Pancreas (tissue), 10 donors: ENCODE measurements around the gene CLDN15. TPM values are rescaled to one million over a fixed set of nuclear protein-coding genes. Genes with fewer than 3 reads are reported as not detected.
A peak's percentile ranks its signal among the peaks of the same experiment; 100 is the strongest.

Experiments
- ATAC-seq, 4 donors: fragments of 200-7000 bp; cut with Tn5 transposase; one replicate each; pipeline versions ENCODE4 v1.8.0 to v1.9.1; 2020; ENCODE audit warnings: mild to moderate bottlenecking in 4 of 4, moderate library complexity in 4 of 4
- DNase-seq, 6 donors: peaks; one replicate each; pipeline ENCODE4 v3.0.0-alpha.2; 2020
- FAIRE-seq: peaks from 2 replicates; lab custom pipeline; 2012; peaks lifted over from hg19 to GRCh38; lab: Jason Lieb, UNC
- H3K27ac ChIP-seq, 4 donors: fragments of 200-600 bp; sonication (generic); 1 replicate in 3 of 4; 2 replicates in 1 of 4; pipeline versions ENCODE4 v1.5.0 to v1.8.0; 2020
- H3K27me3 ChIP-seq, 4 donors: fragments of 200-600 bp; one replicate each; pipeline ENCODE4 v1.8.0; 2021
- H3K36me3 ChIP-seq, 3 donors: fragments of 200-600 bp; sonication (generic) in 1 of 3; one replicate each; pipeline versions ENCODE4 v1.5.0 to v1.8.0; 2020 to 2021
- H3K4me1 ChIP-seq, 3 donors: fragments of 200-600 bp; one replicate each; pipeline ENCODE4 v1.8.0; 2021
- H3K4me3 ChIP-seq, 4 donors: fragments of 200-600 bp; sonication (generic) in 2 of 4; one replicate each; pipeline versions ENCODE4 v1.5.0 to v1.8.0; 2020 to 2021
- H3K9me3 ChIP-seq, 4 donors: fragments of 200-600 bp; one replicate each; pipeline ENCODE4 v1.8.0; 2021
- WGBS, 2 donors: extraction: QIAGEN DNeasy Blood & Tissue Kit; methylation state at CpG; one replicate each; pipeline ENCODE4 v1.1.7; 2013; 5-methylcytosine and 5-hydroxymethylcytosine counted together
- intact Hi-C, 3 donors: fragments of 100-400 bp; cut with DNase I; formaldehyde crosslinking; loops; one replicate each; pipeline versions ENCODE4 v1.11.1 to v1.14.2; 2022
- polyA plus RNA-seq, 2 donors: library from polyadenylated mRNA; stranded (reverse); fragments of 200-250 nt; gene quantifications; one replicate each; pipeline ENCODE4 v1.2.3, GENCODE V29; 2013
- total RNA-seq, 6 donors: library from RNA; stranded (reverse); fragmentation: NEBNext Ultra II Directional in 4 of 6; extraction: Animal tissue kit (Norgen Biotek cat#: 25700) in 4 of 6; gene quantifications; one replicate each; pipeline versions ENCODE4 v1.2.1 to v1.2.4, GENCODE V29; 2021 to 2023
- TF ChIP-seq, protein P1 (sequence below), 4 donors: fragments of 200-600 bp; sonication (generic) in 3 of 4; IDR thresholded peaks; one replicate each; pipeline versions ENCODE4 v1.5.0 to v1.8.0; 2021; ENCODE audit warnings: antibody characterized with exemption in 4 of 4
- donor health status: healthy with polysubstance abuse.
- donor health status: DM: no; HTN: no; CAD: no; lungs with moderate emphysema.
- donor health status: DM: no; HTN: no; CAD: no.
- donor health status: control.
- donor health status: control.
- donor health status: Bipolar disorder and iron deficiency.
- donor health status: DM: yes; HTN: yes; CAD: no.
- donor health status: DM: no; HTN: no; CAD: no.
- donor health status: DM: no; HTN: no; CAD: no.
- donor health status: DM: yes; HTN: yes; CAD: no.

CLDN15 gene
- total and polyA plus RNA-seq, 8 donors = 2.2 to 15.2 (median 2.9) TPM

DNA sequence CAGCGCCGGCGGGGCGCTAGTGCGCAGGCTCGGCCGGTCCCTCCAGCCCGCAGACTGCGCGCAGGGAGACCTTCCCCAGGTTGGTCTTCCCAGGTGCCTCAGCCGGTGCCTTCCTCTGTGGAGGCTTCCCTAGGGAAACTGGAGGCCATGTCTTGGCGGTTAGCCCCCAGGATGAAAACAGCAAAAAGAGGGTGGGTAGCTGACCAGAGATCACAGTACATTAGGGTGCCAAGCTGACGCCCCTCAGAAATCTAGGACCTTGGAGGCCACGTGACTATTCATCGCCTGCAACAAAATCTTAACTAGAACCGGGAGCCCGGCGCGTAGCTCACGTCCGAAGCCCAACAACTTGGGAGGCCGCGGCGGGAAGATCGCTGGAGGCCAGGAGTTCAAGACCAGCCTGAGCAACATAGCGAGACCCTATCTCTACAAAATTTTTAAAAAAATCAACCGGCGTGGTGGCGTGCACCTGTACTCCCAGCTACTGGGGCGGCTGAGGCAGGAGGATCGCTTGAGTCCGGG lies 7.6 kb upstream of the CLDN15 start:
- TF ChIP-seq, protein P1, sequence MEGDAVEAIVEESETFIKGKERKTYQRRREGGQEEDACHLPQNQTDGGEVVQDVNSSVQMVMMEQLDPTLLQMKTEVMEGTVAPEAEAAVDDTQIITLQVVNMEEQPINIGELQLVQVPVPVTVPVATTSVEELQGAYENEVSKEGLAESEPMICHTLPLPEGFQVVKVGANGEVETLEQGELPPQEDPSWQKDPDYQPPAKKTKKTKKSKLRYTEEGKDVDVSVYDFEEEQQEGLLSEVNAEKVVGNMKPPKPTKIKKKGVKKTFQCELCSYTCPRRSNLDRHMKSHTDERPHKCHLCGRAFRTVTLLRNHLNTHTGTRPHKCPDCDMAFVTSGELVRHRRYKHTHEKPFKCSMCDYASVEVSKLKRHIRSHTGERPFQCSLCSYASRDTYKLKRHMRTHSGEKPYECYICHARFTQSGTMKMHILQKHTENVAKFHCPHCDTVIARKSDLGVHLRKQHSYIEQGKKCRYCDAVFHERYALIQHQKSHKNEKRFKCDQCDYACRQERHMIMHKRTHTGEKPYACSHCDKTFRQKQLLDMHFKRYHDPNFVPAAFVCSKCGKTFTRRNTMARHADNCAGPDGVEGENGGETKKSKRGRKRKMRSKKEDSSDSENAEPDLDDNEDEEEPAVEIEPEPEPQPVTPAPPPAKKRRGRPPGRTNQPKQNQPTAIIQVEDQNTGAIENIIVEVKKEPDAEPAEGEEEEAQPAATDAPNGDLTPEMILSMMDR (IDR thresholded peaks at IDR 0.05) = no peak
- Histone ChIP-seq H3K27ac (peak overlapping the region; percentile 69 to 98 (median 90)), H3K9me3 (no peaks in the 10 kb centered on the region), H3K4me3 (peak overlapping the region; percentile 75 to 94 (median 79)), H3K36me3 (no peaks in the 10 kb centered on the region), H3K4me1 (peaks cover 0 to 16% (median 9%) of the 10 kb centered on the region in 3 donors), H3K27me3 (no peaks in the 10 kb centered on the region)
- DNase-seq (peak in 1 of 6 donors; percentile 45), ATAC-seq (no peak), FAIRE-seq (no peak)
- 23 to 26% methylated on average over 31 to 32 of the region's 32 CpGs for WGBS, 2 donors
- intact Hi-C loops = no loop called here

GRCh38 chr7:101244375-101245146 lies 7.0 kb upstream of the CLDN15 start, which contains the start of gene FIS1:
Gene FIS1 (minus strand): TSS chr7:101245081. CDS start chr7:101245004, 77 bp downstream.
- H3K36me3 ChIP-seq = peaks cover 0 to 3% (median 0%) of the 10 kb centered on the region in 3 donors
- TF ChIP-seq, protein P1 (IDR thresholded peaks at IDR 0.05) = peak; percentile 75 to 93 (median 84)
- H3K4me3 ChIP-seq = peak within 1 kb of the TSS; percentile 75 to 94 (median 79)
- intact Hi-C loops = no loop called here
- 0% methylated on average over 34 to 45 of the region's 45 CpGs for WGBS, 2 donors
- no peak for FAIRE-seq
- peak; percentile 95 to 99 (median 96) for ATAC-seq
- no peaks in the 10 kb centered on the region for H3K9me3 ChIP-seq
- H3K4me1 ChIP-seq = peaks cover 0 to 14% (median 9%) of the 10 kb centered on the region in 3 donors
- no peaks in the 10 kb centered on the region for H3K27me3 ChIP-seq
- DNase-seq = peak; percentile 92 to 98 (median 94)
- H3K27ac ChIP-seq = peak within 1 kb of the TSS; percentile 69 to 98 (median 90)

DNA sequence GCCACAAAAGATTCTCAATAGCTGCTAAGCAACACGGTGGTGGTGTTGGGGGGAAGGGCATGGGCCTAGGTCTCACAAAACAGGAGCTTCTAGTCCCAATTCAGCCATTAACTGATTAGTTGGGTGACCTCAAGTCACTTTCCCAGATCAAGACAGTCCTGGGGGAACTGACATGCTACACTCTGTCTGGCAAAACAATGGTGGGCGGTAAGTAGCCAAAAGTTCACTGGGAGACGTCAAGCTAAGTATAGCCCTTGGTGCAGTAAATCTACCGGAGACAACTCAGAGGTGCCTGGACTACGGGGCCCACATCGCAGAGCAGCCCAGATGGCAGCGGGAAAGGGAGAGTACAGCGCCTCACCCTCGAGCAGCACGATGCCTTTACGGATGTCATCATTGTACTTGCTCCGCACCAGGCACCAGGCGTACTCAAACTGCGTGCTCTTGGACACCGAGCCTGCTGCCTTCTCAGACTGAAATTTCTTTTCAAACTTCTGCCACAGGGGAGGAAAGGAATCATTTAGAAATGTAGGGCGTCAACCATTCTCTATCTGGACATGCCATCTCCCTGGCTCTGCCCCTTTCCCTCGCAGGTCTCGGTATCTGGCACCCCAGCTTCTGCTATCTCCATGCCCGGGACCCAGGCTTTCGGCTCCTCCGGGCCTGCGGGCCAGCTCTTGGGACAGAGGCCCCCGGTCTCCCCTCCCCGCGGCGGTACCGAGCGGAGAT lies 6.2 kb upstream of the CLDN15 start:
- WGBS, 2 donors = 19% methylated on average over 28 of the region's 28 CpGs
- peaks cover 0 to 14% (median 9%) of the 10 kb centered on the region in 3 donors for H3K4me1 ChIP-seq
- H3K4me3 ChIP-seq = peak overlapping the region; percentile 75 to 94 (median 79)
- DNase-seq (peak in 1 of 6 donors; percentile 55), FAIRE-seq (no peak), ATAC-seq (peak in 1 of 4 donors; percentile 0)
- peaks cover 0 to 8% (median 0%) of the 10 kb centered on the region in 3 donors for H3K36me3 ChIP-seq
- intact Hi-C loops = no loop called here
- TF ChIP-seq, protein P1 (IDR thresholded peaks at IDR 0.05) = no peak
- no peaks in the 10 kb centered on the region for H3K27me3 ChIP-seq
- H3K9me3 ChIP-seq = no peaks in the 10 kb centered on the region
- H3K27ac ChIP-seq = peak overlapping the region; percentile 69 to 98 (median 90)

- peaks cover 0 to 14% (median 9%) of the 10 kb centered on the region in 3 donors for H3K4me1 ChIP-seq
- no peak overlapping the region for H3K27ac ChIP-seq
- H3K4me3 ChIP-seq = no peak overlapping the region
- TF ChIP-seq, protein P1 (IDR thresholded peaks at IDR 0.05) = no peak
- FAIRE-seq (no peak), DNase-seq (no peak), ATAC-seq (no peak)
- intact Hi-C loops = no loop called here
- WGBS, 2 donors = 87 to 90% methylated on average over 16 of the region's 16 CpGs
- peaks cover 0 to 8% (median 0%) of the 10 kb centered on the region in 3 donors for H3K36me3 ChIP-seq
- H3K27me3 ChIP-seq = no peaks in the 10 kb centered on the region
- H3K9me3 ChIP-seq = no peaks in the 10 kb centered on the region
These were observed 4.1 kb upstream of the CLDN15 start for GRCh38 chr7:101241443-101242349.
